Measurements from ENCODE around the gene MICAL3.

The MICAL3 gene

GRCh38 chr22:17866127-17866526 lies 158.2 kb downstream of the MICAL3 start:
- H3K4me3 ChIP-seq (replicated peaks; ENCODE audit: insufficient read depth, low read length): no peak overlapping the region
- no peaks in the 10 kb centered on the region for H3K27me3 ChIP-seq (ENCODE audit: insufficient read depth, poor library complexity, severe bottlenecking)
- no peak overlapping the region for H3K27ac ChIP-seq (replicated peaks)
- no peak for TF ChIP-seq POLR2AphosphoS5 (IDR thresholded peaks at IDR 0.05; ENCODE audit: low read depth)
- TF ChIP-seq CTCF (IDR thresholded peaks at IDR 0.05; ENCODE audit: insufficient read depth, low read length): no peak
- no peak for TF ChIP-seq SPI1 (IDR thresholded peaks at IDR 0.05; ENCODE audit: borderline replicate concordance, low read depth)
- TF ChIP-seq REST (IDR thresholded peaks at IDR 0.05; ENCODE audit: insufficient replicate concordance, low read depth): no peak
- no peak for DNase-seq (ENCODE audit: low read depth in 1 of 2, low spot score in 1 of 2)

GRCh38 chr22:17865183-17866055 lies 158.9 kb downstream of the MICAL3 start:
- Histone ChIP-seq H3K27ac (replicated peaks) (no peak overlapping the region), H3K27me3 (ENCODE audit: insufficient read depth, poor library complexity, severe bottlenecking) (no peaks in the 10 kb centered on the region), H3K4me3 (replicated peaks; ENCODE audit: insufficient read depth, low read length) (no peak overlapping the region)
- no peak for TF ChIP-seq CTCF (IDR thresholded peaks at IDR 0.05; ENCODE audit: insufficient read depth, low read length)
- no peak for TF ChIP-seq SPI1 (IDR thresholded peaks at IDR 0.05; ENCODE audit: borderline replicate concordance, low read depth)
- no peak for TF ChIP-seq POLR2AphosphoS5 (IDR thresholded peaks at IDR 0.05; ENCODE audit: low read depth)
- TF ChIP-seq GABPA (IDR thresholded peaks at IDR 0.05; ENCODE audit: low read depth): no peak
- no peak for TF ChIP-seq REST (IDR thresholded peaks at IDR 0.05; ENCODE audit: insufficient replicate concordance, low read depth)
- DNase-seq (ENCODE audit: low read depth in 1 of 2, low spot score in 1 of 2): no peak

- TF ChIP-seq POLR2AphosphoS5 (IDR thresholded peaks at IDR 0.05; ENCODE audit: low read depth) (no peak), REST (IDR thresholded peaks at IDR 0.05; ENCODE audit: insufficient replicate concordance, low read depth) (no peak), GABPA (IDR thresholded peaks at IDR 0.05; ENCODE audit: low read depth) (no peak), SPI1 (IDR thresholded peaks at IDR 0.05; ENCODE audit: borderline replicate concordance, low read depth) (no peak), CTCF (IDR thresholded peaks at IDR 0.05; ENCODE audit: insufficient read depth, low read length) (no peak)
- H3K27me3 ChIP-seq (ENCODE audit: insufficient read depth, poor library complexity, severe bottlenecking): no peaks in the 10 kb centered on the region
These were observed 159.8 kb downstream of the MICAL3 start for GRCh38 chr22:17864398-17865182.

More at GRCh38 chr22:17864398-17865182, 159.8 kb downstream of the MICAL3 start:
- DNase-seq (ENCODE audit: low read depth in 1 of 2, low spot score in 1 of 2): no peak
- Histone ChIP-seq H3K4me3 (replicated peaks; ENCODE audit: insufficient read depth, low read length) (no peak overlapping the region), H3K27ac (replicated peaks) (no peak overlapping the region)
